GM18505 (cell line): ENCODE data around the gene TOX2.

Experiments
- ATAC-seq: cut with Tn5 transposase; IDR thresholded peaks from one replicate; pipeline ENCODE4 v1.9.1; 2021; ENCODE audit not compliant: unreplicated experiment
- POLR2A ChIP-seq: IDR thresholded peaks from 4 replicates; pipeline ENCODE4 v1.6.1; 2011; ENCODE audit warnings: borderline replicate concordance; ENCODE audit not compliant: insufficient read depth, insufficient read length; ENCODE audit errors: extremely low read depth

Gene TOX2

DNA sequence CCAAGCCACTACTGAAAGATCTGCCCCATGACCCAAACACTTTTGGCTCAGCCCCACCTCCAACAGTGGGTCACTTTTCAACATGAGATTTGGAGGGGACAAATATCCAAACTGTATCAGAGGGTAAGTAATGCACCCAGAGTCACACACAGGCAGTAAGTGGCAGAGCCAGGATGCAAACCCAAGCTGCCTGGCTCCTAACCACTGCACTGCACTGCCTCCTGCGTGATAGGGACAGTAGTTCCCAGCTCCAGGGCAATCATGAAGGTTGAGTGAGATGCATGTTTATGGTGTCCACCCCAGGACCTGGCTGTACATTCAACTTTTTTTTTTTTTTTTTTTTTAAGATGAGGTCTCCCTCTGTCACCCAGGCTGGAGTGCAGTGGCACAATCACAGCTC lies 88.2 kb downstream of the TOX2 start:
- no peak for TF ChIP-seq POLR2A
- ATAC-seq = no peak

- no peak for TF ChIP-seq POLR2A
Observed at GRCh38 chr20:44003609-44004008, 89.0 kb downstream of the TOX2 start.

GRCh38 chr20:44004306-44004915 lies 89.8 kb downstream of the TOX2 start:
- no peak for TF ChIP-seq POLR2A
- no peak for ATAC-seq

More at GRCh38 chr20:44003609-44004008, 89.0 kb downstream of the TOX2 start:
- no peak for ATAC-seq

DNA sequence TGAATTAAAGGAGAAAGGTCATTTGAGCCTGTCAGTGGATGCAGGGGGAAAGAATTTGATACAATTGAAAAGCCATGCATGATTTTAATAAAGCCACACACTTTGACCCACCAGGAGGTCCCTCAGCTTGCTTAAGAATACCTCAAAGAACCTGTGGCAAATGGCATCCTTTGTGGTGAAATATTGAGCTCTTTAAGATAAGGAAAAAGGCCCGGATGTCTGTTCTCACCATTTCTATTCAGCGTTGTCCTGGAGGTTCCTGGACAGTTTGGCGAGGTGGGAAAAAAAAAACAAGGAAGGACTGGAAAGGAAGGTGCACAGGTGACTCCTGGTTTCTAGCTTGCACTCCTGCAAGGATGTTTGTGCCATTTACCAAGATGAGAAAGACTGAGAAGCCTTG lies 91.0 kb downstream of the TOX2 start:
- ATAC-seq = no peak
- no peak for TF ChIP-seq POLR2A

DNA sequence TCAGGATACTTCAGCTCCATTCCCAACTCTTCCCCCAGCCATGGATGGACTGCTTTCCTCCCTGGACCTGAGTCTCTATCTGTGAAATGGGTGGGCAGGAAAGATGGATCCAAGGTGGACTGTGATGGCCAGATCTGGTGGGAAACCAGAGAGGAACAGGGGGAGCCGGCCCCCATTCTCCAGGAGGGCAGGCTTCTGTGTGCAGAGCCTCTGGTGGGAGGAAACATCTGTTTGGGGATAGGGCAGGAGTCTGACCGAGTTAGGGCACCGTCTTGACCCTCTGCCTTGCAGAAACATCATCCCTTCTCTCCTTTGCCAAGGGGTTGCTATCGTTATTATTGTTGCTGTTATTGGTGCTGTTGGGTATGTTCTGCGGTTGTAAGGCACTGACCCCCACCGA lies 91.5 kb downstream of the TOX2 start:
- ATAC-seq = no peak
- TF ChIP-seq POLR2A = no peak

GRCh38 chr20:44006578-44006977 lies 91.9 kb downstream of the TOX2 start:
- no peak for TF ChIP-seq POLR2A
- no peak for ATAC-seq

DNA sequence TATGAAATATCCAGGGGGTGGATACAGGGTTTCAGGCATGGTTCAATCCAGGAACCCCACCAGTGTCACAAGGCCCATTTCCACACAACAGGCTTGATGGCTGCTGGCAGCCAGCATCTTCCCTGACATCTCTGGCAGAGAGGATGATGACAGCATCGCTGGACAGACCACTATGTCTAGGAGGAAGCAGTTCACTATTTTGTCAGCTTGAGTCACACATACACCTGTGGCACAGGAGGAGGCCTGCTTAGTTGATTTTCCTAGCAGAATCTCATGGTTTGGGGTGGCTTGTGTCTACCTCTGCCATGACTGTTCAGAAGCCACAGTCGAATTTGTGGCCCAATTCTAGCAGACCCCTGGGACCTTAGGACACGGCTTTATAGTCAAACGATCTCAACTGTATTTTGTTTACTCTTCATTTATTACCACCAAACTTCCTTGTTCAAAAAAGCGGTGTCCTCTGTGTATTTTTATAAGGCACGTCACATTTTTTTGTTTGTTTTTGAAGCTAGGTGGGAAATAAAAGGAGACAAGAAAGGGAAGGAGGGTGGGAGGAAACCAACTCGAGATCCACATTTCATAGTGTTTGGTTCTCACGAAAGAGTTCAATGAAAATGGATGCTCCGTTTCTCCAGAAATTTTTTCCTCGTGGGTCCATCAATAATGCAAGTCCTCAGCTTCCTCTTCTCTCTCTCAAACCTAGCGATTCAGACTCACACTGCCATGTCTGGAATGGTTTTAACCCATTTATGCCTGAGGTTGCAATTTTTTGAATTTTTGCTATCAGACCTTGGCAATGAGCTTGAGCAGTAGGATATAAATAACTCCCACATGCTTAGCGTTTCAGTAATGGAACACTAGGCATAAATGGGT lies 94.4 kb downstream of the TOX2 start:
- ATAC-seq = no peak
- no peak for TF ChIP-seq POLR2A

GRCh38 chr20:44009679-44009992 lies 95.0 kb downstream of the TOX2 start:
- TF ChIP-seq POLR2A = no peak

DNA sequence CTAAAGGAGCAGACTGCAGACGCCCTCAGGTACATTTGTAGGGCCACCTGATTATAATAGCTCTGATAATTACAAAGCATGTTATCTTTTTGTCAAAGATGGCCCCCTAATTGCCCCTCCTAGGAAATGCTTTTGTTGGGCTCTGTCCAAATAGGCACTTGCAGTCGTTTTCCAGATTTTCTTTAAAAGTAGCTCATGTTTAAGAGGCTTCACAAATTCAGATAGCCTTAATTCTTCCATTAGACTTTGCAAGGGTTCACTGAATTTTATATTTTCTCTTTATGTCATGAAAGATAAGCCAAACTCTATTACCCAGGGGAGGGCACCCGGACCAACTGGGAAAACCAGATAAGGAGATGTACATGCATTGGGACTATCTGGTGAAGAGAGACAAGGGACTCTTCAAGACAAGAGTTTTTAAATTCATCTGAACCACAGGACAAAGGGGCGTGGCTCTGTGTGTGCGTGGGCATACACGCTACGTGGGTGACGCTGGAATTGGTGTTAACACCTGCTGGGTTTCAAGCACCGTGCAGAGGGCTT lies 95.6 kb downstream of the TOX2 start:
- no peak for ATAC-seq
- no peak for TF ChIP-seq POLR2A

More at GRCh38 chr20:44009679-44009992, 95.0 kb downstream of the TOX2 start:
- no peak for ATAC-seq

- no peak for TF ChIP-seq POLR2A
- ATAC-seq = no peak
Observed at GRCh38 chr20:44011251-44011940, 96.7 kb downstream of the TOX2 start.

DNA sequence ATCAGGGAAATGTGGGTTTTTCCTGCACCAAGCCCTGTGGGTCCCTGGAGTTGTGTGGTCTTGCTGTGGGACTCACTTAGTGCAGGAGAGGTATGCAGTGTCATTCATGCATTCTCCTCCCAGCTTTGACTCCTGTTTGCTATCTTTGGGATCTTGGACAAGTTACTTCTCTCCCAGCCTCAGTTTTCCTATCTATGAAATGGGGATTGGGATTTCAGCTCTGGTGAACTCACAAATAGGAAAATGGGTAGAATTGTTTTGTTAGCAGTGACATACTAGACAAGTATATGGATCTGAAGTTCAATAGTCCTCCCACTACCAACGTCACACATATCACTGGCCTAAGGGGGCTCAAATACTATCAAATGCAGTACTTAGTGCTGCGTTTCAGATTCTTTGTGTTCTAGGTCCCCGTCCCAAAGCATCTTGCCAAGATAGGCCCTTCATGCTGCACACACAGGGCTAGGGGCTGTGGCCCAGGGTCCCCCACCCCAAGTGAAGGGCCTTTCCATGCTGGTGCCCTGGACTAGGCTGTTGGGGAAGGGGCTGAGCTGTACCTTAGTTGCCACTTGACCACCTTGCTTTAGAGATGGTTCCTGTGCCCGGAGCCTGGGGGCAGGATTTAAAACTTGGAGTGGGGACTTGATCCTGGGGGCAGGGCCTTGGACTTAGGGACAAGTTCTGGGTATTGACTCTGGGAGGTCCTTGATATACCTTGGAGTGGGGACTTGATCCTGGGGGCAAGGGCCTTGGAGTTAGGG lies 98.0 kb downstream of the TOX2 start:
- ATAC-seq = no peak
- no peak for TF ChIP-seq POLR2A

DNA sequence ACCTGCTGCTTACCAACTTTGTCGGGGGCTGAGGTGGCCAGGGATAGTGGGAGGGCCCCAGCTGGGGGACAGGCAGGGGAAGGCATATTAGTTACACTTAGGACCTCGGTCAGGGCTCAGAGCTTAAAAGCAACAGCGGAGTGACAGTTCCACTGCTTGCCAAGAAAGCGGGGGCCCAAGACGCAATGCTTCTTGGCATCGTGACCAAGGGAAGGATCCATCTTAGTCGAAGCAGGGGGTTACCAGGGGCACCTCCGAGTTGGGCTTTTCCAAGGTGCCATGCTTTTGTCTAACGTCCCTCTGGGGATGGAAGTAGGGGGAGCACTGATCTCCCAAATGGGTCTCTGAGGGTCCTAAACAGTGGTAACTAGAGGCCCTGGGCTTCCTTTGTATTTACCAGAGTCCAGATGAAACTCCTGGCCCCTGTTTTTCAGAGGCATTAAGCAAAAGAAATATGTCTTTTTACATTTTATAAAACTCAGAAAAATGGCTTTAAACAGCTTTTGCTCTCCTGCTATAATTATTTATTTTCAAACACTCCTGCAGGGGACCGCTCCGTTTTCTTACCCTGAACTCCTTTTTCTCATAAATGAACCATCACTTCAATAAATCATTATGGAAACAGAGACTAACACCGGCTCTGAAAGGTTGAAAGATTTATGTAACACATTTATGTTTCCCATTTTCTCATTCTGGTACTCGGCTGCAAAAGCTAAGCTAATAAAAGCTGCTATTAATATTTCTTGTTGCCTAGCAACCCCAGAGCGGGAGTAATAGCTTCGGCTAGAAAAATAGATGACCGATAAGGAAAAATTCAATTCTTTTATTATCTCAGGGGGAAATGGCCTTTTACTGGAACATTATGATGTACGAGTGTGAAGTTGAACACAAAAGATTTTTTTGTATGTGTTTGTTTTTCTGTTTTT lies 100.4 kb downstream of the TOX2 start:
- TF ChIP-seq POLR2A = no peak
- ATAC-seq = no peak
